ENCODE results near the gene CLTB.

DNA sequence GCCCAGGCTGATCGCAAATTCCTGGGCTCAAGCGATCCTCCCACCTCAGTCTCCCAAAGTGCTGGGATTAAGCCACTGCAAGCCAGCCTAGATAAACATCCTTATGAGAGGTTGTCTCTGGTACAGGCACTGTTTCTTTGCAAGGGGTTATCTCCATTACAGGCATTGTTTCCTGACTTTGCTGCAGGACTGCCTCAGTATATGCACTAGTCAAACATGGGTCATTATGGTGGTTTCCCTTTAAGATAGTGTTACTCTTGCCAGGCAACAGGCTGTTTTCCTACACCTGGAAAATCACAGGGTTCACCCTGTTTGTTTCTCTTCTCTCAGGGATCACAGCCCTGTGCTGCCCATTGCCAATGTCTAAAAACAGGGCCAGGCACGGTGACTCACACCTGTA, 7.8 kb upstream of the CLTB start:
- TF ChIP-seq SUZ12 (IDR thresholded peaks at IDR 0.05; ENCODE audit: extremely low read depth, insufficient read depth, insufficient read length): no peak
- no peak for TF ChIP-seq ZNF274 (IDR thresholded peaks at IDR 0.05; ENCODE audit: low read depth, low read length)
- no peak for TF ChIP-seq YY1 (IDR thresholded peaks at IDR 0.05; ENCODE audit: insufficient read depth, insufficient read length)

All from NT2/D1 (cell line).